ENCODE results near the gene CFD.

DNA sequence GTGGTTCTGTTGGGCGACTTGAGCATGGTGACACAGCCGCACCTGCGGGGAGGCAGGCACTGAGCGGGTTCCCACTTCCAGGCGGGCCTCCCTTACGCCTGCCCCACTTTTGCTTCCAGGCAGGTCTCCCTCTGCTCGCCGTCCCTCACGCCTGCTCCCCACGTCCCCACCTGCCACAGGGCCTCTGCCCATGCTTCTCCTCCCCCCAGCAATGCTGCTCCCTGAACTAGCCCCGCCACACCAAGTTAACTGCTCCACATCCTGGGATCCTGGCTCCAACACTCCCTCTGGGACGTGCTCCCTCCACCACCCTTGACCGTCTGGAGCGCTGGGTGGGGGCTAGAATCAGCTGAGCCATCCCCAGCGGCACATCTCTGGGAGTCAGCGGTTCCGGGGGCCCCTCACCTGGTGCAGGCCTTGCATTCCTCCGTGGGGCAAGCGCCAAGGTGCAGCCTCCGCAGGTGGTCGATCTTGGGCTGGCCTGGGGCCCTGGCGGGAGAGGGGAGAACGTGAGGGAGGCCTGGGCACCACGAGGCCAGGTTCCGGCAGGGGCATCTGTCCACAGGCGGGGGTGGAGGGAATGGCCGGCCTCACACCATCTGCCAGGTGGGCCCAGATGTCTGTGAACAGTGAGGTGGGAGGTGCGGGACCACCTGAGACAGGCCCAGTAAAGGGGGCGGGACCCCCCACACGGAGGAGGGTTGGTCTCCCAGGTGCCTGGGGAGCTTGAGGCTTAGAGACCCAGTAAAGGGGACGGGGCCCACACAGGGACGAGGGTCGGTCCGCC, 9.2 kb downstream of the CFD start:
- TF ChIP-seq, protein P1, sequence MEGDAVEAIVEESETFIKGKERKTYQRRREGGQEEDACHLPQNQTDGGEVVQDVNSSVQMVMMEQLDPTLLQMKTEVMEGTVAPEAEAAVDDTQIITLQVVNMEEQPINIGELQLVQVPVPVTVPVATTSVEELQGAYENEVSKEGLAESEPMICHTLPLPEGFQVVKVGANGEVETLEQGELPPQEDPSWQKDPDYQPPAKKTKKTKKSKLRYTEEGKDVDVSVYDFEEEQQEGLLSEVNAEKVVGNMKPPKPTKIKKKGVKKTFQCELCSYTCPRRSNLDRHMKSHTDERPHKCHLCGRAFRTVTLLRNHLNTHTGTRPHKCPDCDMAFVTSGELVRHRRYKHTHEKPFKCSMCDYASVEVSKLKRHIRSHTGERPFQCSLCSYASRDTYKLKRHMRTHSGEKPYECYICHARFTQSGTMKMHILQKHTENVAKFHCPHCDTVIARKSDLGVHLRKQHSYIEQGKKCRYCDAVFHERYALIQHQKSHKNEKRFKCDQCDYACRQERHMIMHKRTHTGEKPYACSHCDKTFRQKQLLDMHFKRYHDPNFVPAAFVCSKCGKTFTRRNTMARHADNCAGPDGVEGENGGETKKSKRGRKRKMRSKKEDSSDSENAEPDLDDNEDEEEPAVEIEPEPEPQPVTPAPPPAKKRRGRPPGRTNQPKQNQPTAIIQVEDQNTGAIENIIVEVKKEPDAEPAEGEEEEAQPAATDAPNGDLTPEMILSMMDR (IDR thresholded peaks at IDR 0.05) = no peak
- TF ChIP-seq POLR2A (IDR thresholded peaks at IDR 0.05) = no peak

Data from body of pancreas (tissue), 4 donors.